NCI-H187 (cell line): Measurements from ENCODE around the gene IFFO2.
"Not testable (repeated sequence)": the region's sequence is repeated elsewhere in the genome, so short reads cannot be mapped to it uniquely, and the experiment has no call there.

ENCODE experiments used
- DNase-seq, 2 experiments: peaks; one replicate each; lab custom pipeline; 2025; lab: John Stamatoyannopoulos, UW

IFFO2 gene

GRCh38 chr1:18893120-18893519 is 63.4 kb downstream of the IFFO2 start:
- no peak for DNase-seq

- DNase-seq = not testable (repeated sequence)
Observed at GRCh38 chr1:18891858-18892257, 64.6 kb downstream of the IFFO2 start.

DNA sequence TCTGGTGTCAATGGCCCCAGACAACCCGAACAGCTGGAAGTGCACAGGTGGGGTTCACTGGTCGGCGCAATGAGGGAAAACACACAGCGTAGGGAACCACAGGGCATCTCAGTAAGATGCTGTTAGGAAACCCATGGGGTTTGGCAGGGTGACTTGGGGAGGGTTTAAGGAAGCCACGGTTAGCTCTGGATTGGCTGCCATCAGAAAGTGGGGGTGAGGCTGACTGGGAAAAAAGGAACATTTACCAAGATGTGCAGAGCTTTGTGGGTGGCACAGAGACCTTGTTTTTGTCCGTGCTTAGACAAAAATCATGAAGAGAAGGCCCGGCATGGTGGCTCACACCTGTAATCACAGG is 65.1 kb downstream of the IFFO2 start:
- DNase-seq = no peak

DNA sequence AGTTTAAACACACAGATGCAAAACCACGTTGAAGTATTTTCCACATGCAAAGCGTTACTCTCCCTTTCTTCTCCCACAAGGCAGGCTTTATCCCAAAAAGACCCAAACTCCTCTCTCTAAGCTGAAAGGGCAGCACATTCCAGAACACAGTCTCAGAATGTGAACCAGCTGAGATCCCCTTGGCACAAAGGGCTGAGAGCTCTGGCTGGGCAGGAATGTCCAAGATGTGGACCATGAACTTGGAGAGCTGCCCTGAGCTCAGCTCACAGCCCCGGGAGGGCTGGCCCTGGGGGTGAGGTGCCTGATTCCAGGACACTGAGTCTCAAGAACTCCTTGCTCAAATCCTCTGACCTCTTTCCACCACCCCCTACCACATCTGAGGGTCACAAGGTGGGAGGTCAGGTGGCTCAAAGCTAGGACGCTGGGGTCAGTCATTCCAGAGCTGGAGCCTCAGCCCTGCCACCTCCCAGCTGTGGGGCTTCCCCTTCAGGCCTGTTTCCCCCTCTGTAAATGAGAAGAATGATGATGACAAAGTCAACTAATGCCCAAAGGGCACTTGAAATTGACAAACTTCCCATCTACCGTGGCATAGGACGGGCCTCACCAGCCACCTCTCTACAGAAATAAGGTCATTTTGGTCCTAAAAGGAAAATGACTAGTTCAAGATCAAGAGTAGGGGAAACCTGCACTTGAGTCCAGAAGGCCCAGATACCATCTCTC is 65.6 kb downstream of the IFFO2 start:
- no peak for DNase-seq

DNA sequence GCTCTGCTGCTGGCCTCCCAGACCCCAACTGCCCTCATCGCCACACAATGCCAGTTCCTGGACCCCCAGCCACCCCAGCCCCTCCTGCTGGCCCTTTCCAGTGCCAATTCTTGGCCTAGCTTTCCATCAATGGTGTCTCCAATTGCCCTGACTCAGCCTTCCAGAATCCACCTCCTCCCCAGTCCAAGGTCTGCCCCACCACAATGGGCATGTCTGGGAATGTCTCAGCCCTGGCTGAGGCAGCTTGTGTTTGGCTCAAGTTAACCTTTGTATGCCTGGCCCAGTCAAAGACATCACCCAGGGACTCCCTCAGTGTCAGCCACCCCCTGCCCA is 70.5 kb downstream of the IFFO2 start:
- no peak for DNase-seq

- no peak for DNase-seq
Observed at GRCh38 chr1:18885311-18886002, 71.0 kb downstream of the IFFO2 start.

DNA sequence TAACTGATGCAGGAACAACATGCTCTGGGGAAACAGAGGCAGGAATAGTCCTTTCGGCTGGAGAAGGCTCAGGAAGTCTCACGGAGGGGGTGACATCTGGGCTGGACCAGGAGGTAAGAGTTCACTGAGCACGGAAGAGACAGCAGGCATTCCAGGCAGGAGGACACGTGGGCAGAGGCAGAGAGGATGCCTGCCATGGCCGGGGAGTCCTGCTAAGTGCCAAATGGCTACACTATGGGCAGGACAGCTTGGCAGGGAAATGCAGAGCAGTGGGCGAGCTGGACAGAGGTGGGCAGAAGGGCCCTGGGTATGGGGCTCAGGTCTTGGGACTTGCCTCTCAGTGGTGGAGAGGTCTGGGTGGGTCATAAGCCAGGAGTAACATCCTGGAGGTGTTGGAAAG is 71.7 kb downstream of the IFFO2 start:
- DNase-seq = no peak

DNA sequence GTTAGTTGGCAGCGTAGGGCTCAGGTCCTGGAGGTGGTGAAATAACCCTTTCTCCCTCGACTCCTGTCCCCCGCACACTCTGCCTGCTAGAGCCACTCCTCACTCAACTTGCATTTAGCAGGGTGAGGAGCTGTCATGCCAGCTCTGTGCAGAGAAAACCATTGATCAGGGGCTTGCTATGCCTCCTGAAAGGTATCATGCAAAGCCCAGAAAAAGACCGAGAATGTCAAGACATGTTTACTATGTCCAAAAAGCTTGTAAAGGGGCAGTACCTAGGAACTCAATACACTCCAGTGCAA is 72.1 kb downstream of the IFFO2 start:
- DNase-seq = no peak

DNA sequence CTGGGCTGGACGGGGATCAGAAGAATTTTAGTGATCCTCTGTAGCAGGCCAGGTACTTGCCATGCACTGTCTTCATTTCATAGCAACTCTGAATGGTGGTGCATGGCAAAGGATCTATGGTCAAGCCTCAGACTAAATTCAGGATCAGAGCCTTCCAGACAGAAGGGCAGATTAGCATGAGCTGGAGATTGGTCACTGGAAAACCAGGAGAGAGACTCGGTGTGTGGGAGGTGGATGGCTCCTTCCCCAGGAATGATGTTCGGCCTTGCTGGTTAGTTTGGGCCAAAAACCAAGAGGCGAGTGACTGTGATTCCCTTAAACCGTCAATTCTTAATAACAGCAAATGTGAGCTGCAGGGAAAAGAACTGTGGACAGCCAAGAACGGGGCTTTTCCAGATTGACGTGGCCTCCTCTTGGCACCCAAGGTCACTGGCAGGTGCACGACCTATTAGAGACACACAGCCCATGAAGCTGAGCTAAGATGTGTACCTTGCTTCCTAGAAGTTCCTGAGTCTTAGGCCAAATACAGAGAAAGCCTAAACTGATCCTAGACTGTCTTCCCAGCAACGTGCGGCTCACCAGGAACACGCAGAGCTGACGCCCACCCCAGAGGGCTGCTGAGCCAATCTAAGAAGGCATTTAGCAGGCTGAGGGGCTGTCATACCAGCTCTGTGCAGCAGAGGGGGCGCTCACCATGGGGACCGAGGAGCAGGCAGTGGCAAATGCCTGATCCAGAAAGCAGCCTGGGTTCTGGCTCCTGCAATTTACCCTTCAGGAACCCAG is 72.6 kb downstream of the IFFO2 start:
- DNase-seq = no peak

DNA sequence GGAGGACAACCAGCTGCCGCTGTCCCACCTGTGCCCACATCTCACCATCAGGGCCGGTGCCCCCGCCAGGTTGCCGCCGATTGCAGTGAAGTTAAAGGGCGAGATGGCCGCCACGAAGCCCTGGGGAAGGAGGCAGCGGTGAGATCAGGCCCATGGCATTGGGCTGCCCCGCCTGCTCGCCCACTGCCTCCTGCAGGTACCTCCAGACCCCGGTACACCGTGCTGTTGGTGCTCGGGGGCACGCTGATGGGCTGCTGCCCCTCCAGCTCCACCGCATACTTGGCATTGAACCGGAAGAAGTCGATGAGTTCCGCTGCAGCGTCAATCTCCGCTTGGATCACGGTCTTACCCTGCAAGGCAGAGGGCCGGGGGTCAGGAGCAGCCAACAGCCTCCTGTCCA is 73.4 kb downstream of the IFFO2 start:
- no peak for DNase-seq

GRCh38 chr1:18882486-18882885 is 74.0 kb downstream of the IFFO2 start:
- no peak for DNase-seq

GRCh38 chr1:18881642-18882431 is 74.6 kb downstream of the IFFO2 start:
- DNase-seq = no peak

DNA sequence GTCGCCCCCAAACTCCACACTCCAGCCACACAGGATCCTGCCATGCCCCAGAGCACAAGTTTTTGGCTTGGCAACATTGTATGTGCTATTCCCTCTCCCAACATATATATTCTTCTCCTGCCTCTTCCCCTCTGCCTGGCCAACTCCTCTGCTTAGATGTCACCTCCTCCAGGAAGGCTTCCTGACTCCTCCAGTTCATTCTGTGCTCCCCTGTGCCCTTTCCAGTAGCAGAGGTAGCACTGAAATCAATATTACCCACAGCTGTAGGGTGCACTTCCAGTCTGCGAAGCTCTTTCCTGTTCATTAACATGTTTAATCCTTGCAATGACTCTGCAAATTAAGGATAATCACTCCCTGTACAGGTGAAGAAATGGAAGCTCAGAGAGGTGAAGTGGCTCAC is 75.3 kb downstream of the IFFO2 start:
- DNase-seq = no peak

- DNase-seq = no peak
Observed at GRCh38 chr1:18880585-18880984, 75.9 kb downstream of the IFFO2 start.

GRCh38 chr1:18879791-18880309 is 76.6 kb downstream of the IFFO2 start:
- no peak for DNase-seq

GRCh38 chr1:18879215-18879790 is 77.2 kb downstream of the IFFO2 start:
- no peak for DNase-seq

- no peak for DNase-seq
Observed at GRCh38 chr1:18878538-18879214, 77.8 kb downstream of the IFFO2 start.

DNA sequence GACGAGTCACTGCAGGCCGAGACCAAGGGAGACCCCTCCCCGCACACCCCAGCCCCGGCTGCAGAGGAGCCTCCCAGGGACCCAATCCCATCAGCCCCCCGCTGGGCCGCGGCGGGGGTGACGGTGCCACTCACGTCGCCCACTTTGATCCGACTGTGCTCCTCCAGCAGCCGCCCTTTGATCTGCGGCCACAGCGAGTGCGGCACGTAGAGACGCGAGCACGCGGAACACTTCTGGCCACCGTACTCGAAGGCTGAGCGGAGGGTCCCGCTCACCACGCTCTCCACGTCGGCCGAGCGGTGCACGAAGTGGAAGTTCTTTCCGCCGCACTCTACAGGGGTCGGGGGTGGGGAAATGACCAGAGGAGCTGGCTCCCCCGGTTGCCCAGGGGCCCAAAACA is 79.2 kb downstream of the IFFO2 start:
- DNase-seq = no peak

- no peak for DNase-seq
Observed at GRCh38 chr1:18876210-18876609, 80.3 kb downstream of the IFFO2 start.

DNA sequence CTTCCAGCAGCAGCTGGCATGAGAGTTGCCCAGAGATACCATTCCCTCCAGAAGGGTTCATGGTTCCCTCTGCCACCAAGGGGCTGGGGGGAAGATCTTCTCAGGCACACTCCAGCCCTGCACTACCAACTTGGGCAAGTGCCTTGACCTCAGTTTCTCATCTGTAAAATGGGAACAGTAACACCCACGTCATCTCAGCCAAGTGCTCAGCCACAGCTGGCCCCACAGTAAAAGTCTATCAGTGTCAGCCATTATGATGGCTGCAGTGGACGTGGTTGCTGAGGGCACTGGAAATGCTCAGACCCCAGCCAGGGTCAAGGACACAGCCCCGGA is 80.7 kb downstream of the IFFO2 start:
- no peak for DNase-seq

- peak; percentile 57 to 62 for DNase-seq
Observed at GRCh38 chr1:18875107-18875795, 81.2 kb downstream of the IFFO2 start.
